ENCODE data around the gene NCOA6. TPM values are rescaled to one million over a fixed set of nuclear protein-coding genes. Genes with fewer than 3 reads are reported as not detected.

The NCOA6 gene
- total and polyA plus RNA-seq, 2 of the 4 experiments (the other 2 are of a cell fraction), result 3.6 to 13.1 TPM

DNA sequence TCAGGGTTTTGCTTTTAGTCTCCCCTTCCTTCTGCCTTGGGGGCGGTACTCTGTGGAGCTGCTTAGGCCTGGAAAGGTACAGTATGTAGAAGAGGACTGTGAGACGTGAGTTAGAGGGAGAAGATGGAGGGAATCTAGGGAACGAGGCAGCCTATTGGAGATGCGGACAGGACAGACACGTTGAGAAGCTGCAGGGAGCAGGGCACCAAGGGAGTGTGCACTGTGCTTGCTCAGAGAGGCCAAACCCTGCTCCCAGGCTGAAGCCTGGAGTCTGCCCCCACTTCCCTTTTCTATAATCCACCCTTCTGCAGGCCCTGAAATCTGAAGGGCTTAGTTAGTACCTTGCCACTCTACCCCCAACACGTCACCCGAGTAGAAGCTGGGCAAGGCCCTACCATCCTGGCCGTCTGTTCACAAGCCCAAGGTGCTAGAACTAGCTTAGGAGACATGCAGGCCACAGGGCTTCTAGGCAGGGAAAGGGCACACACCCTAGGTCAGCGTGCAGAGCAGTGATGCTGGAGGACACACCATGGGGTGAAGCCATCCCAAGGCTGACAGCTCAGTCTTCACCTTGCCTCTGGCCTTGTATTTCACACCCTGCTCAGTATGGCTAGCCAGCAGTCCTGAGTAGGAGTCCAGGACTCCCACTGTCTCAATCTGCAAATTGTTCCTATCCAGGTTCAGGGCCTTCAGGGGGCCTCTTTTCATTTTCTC, 114.4 kb downstream of the NCOA6 start:
- no peak overlapping the region for H2BK15ac ChIP-seq (ENCODE audit: low read depth, low read length)
- H4K8ac ChIP-seq (ENCODE audit: low read depth in 2 of 2, low read length in 2 of 2), result no peak overlapping the region; a peak in 1 of 4 replicates
- POLR2A ChIA-PET (ENCODE audit: unreplicated experiment), result no interaction called here
- no peak overlapping the region for H2BK5ac ChIP-seq (ENCODE audit: low read depth, low read length, poor library complexity, severe bottlenecking)
- no peak for TF ChIP-seq BHLHE40 (IDR thresholded peaks at IDR 0.05; ENCODE audit: low read depth, low read length)
- TF ChIP-seq CHD1 (IDR thresholded peaks at IDR 0.05; ENCODE audit: low read depth, low read length), result no peak
- TF ChIP-seq CEBPB (IDR thresholded peaks at IDR 0.05; ENCODE audit: low read depth, low read length), result no peak
- TF ChIP-seq, protein P1, sequence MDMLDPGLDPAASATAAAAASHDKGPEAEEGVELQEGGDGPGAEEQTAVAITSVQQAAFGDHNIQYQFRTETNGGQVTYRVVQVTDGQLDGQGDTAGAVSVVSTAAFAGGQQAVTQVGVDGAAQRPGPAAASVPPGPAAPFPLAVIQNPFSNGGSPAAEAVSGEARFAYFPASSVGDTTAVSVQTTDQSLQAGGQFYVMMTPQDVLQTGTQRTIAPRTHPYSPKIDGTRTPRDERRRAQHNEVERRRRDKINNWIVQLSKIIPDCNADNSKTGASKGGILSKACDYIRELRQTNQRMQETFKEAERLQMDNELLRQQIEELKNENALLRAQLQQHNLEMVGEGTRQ (IDR thresholded peaks at IDR 0.05; ENCODE audit: low read depth, low read length), result no peak
- 0 out of 2 replicates have a peak, but pooled peaks have one; percentile 19 for TF ChIP-seq POLR2A (IDR thresholded peaks at IDR 0.05; ENCODE audit: low read depth, low read length)
- no peak for TF ChIP-seq RCOR1 (IDR thresholded peaks at IDR 0.05; ENCODE audit: insufficient replicate concordance, low read length)
- TF ChIP-seq MXI1 (IDR thresholded peaks at IDR 0.05; ENCODE audit: borderline replicate concordance, low read depth, low read length), result no peak
- TF ChIP-seq RAD21 (IDR thresholded peaks at IDR 0.05; ENCODE audit: low read length), result no peak
- ATAC-seq (ENCODE audit: low read depth) (no peak), DNase-seq (no peak)
- peaks cover 18% of the 10 kb centered on the region for H3K4me1 ChIP-seq (ENCODE audit: control insufficient read depth, insufficient read depth, low read length)
- peak overlapping the region; percentile 48 for H3K23ac ChIP-seq (ENCODE audit: low read depth, low read length)
- no peak overlapping the region for H3K27ac ChIP-seq (ENCODE audit: insufficient read depth, low read length)
- WGBS, 2 experiments (ENCODE audit: extremely low coverage in 2 of 2, insufficient read length in 1 of 2), result 94% methylated on average over 3 of the region's 9 CpGs; no CpG with 5 or more reads in 1 of the 2 experiments
- dilution Hi-C loops (cut with HindIII; ENCODE audit: low sequenced_read_pairs, unreplicated experiment) (no loop called here), in situ Hi-C loops (cut with MboI; ENCODE audit: low sequenced_read_pairs) (loop anchor here (10.0 kb wide), 1 partner anchor 406 kb away; the partner anchor contains the start of gene AHCY), intact Hi-C loops (cut with micrococcal nuclease) (no loop called here)
- no peaks in the 10 kb centered on the region for H3K9me3 ChIP-seq (ENCODE audit: control insufficient read depth, insufficient read depth, low read length)
- H3K36me3 ChIP-seq (ENCODE audit: control insufficient read depth, insufficient read depth, low read length), result peaks cover 25% of the 10 kb centered on the region
- H4K91ac ChIP-seq (ENCODE audit: insufficient read depth, low read depth, low read length), result no peak overlapping the region; the same call in 1 of the 2 replicates
- H3K4me3 ChIP-seq (ENCODE audit: insufficient read depth, low read depth, low read length), result no peak overlapping the region
- CTCF ChIA-PET, result interaction anchor here (1.3 kb wide), 1 partner anchor 59 kb away, joined by 3 read pairs; no protein-coding TSS in a partner anchor
- H4K5ac ChIP-seq (ENCODE audit: low read depth, low read length), result no peak overlapping the region
- peak overlapping the region; percentile 82; the same call in 1 of the 2 replicates for H3K4ac ChIP-seq (ENCODE audit: low read depth, low read length)
- peak overlapping the region; percentile 23; the same call in 1 of the 2 replicates for H2BK120ac ChIP-seq (ENCODE audit: low read depth, low read length)
- H3K79me1 ChIP-seq (ENCODE audit: low read depth in 1 of 2, low read length in 2 of 2), result peaks cover 0 to 59% of the 10 kb centered on the region in 2 experiments; a peak in 2 of 4 replicates
- no peak overlapping the region for H2AFZ ChIP-seq (replicated peaks; ENCODE audit: low read length, poor library complexity)
- H2AK5ac ChIP-seq (ENCODE audit: low read depth, low read length), result peak overlapping the region; percentile 83
- H3K9ac ChIP-seq (ENCODE audit: low read depth, low read length), result no peak overlapping the region
- no peak overlapping the region for H3K4me2 ChIP-seq (ENCODE audit: low read depth, low read length)
- H2AK9ac ChIP-seq (replicated peaks; ENCODE audit: low read depth, low read length, poor library complexity), result peak overlapping the region; percentile 81
- peak overlapping the region; percentile 84; the same call in 1 of the 2 replicates for H3K14ac ChIP-seq (replicated peaks; ENCODE audit: low read depth, low read length)
- peaks cover 31% of the 10 kb centered on the region for H3K9me1 ChIP-seq (ENCODE audit: insufficient read depth, low read length)
- no peak overlapping the region for H3K18ac ChIP-seq (ENCODE audit: low read depth, low read length)
- BruUV-seq (replicated peaks), result no TSS peak
- H3K27me3 ChIP-seq (ENCODE audit: control insufficient read depth, insufficient read depth, low read length), result no peaks in the 10 kb centered on the region
- no peak overlapping the region for H3K56ac ChIP-seq (ENCODE audit: extremely low read depth, insufficient read depth, low read length)
- 0 out of 2 replicates have a peak overlapping the region, but pooled peaks have one; percentile 50 for H2BK20ac ChIP-seq (ENCODE audit: low read depth, low read length)
- H4K20me1 ChIP-seq (ENCODE audit: insufficient read depth, low read length), result peaks cover 24% of the 10 kb centered on the region; the same call in 1 of the 2 replicates
